Cardiac muscle cell (in vitro differentiated cells and primary cell): ENCODE measurements around the gene TIMELESS. TPM values are rescaled to one million over a fixed set of nuclear protein-coding genes. Genes with fewer than 3 reads are reported as not detected.
"Not testable (repeated sequence)": the region's sequence is repeated elsewhere in the genome, so short reads cannot be mapped to it uniquely, and the experiment has no call there.

ENCODE experiments used
- DNase-seq, 2 donors: peaks; one replicate each; pipeline versions ENCODE4 v3.0.0 to v3.0.0-alpha.2; 2010 to 2017; ENCODE audit warnings: low read depth in 1 of 2, low spot score in 1 of 2
- H3K27ac ChIP-seq: fragments of 200-600 bp; sonication (generic); 2 replicates; pipeline ENCODE4 v1.5.1; 2016
- H3K27me3 ChIP-seq: fragments of 200-600 bp; sonication (generic); 2 replicates; pipeline ENCODE4 v1.6.0; 2016; ENCODE audit warnings: control low read depth
- H3K36me3 ChIP-seq: fragments of 200-600 bp; sonication (generic); 2 replicates; pipeline ENCODE4 v1.5.1; 2016; ENCODE audit warnings: control low read depth
- H3K4me1 ChIP-seq: fragments of 200-600 bp; sonication (generic); 2 replicates; pipeline ENCODE4 v1.8.1; 2017; ENCODE audit warnings: low read depth, mild to moderate bottlenecking, mixed run types
- H3K4me3 ChIP-seq: fragments of 200-600 bp; sonication (generic); 2 replicates; pipeline ENCODE4 v1.5.1; 2016; ENCODE audit warnings: mild to moderate bottlenecking
- H3K9me3 ChIP-seq: fragments of 200-600 bp; sonication (generic); 2 replicates; pipeline ENCODE4 v1.5.1; 2017; ENCODE audit warnings: low read depth, mild to moderate bottlenecking, control low read depth
- CTCF ChIP-seq: IDR thresholded peaks from 2 replicates; pipeline ENCODE4 v1.5.1; 2012; ENCODE audit warnings: low read depth, mild to moderate bottlenecking, low read length
- polyA plus RNA-seq: library from polyadenylated mRNA; unstranded; fragments of >200 nt; fragmentation: Nextera tagmentation; extraction: Ambion mirVana; gene quantifications from 2 replicates; pipeline ENCODE4 v1.2.1, GENCODE V29; 2016
- total RNA-seq: library from RNA; depleted of rRNA; stranded (reverse); fragments of >200 nt; gene quantifications from 2 replicates; pipeline ENCODE4 v1.2.3, GENCODE V29; 2016

Gene TIMELESS
- total RNA-seq (12.8 and 19.6 TPM in 2 replicates), polyA plus RNA-seq (22.7 and 28.5 TPM in 2 replicates)

- Histone ChIP-seq H3K9me3 (no peaks in the 10 kb centered on the region), H3K27me3 (no peaks in the 10 kb centered on the region), H3K4me1 (no peaks in the 10 kb centered on the region), H3K4me3 (peak within 1 kb of the TSS; percentile 50), H3K27ac (peak within 1 kb of the TSS; percentile 77), H3K36me3 (no peaks in the 10 kb centered on the region)
- peak; percentile 91 to 92 for DNase-seq
- peak; percentile 3 for TF ChIP-seq CTCF
Measured at GRCh38 chr12:56448860-56449621, at the start of gene TIMELESS. Gene TIMELESS, minus strand, starts transcription at chr12:56449426. Its CDS starts 15,256 bp downstream, at chr12:56434170.

GRCh38 chr12:56498126-56498902, 49.1 kb upstream of the TIMELESS start:
- not testable (repeated sequence) for H3K4me1 ChIP-seq, H3K27me3 ChIP-seq, H3K9me3 ChIP-seq, H3K36me3 ChIP-seq, H3K4me3 ChIP-seq, H3K27ac ChIP-seq
- peak in 1 of 2 donors; percentile 15 for DNase-seq

GRCh38 chr12:56496704-56497103, 47.5 kb upstream of the TIMELESS start:
- H3K4me3 ChIP-seq, H3K9me3 ChIP-seq, H3K27ac ChIP-seq, H3K4me1 ChIP-seq, H3K27me3 ChIP-seq, H3K36me3 ChIP-seq: not testable (repeated sequence)
- peak; percentile 38 for TF ChIP-seq CTCF
- DNase-seq, result peak; percentile 24 to 36

- H3K4me3 ChIP-seq, H3K36me3 ChIP-seq, DNase-seq, H3K4me1 ChIP-seq, H3K27ac ChIP-seq, H3K9me3 ChIP-seq: not testable (repeated sequence)
- H3K27me3 ChIP-seq, result peaks cover 15% of the 10 kb centered on the region
Measured at GRCh38 chr12:56494481-56494880, 45.3 kb upstream of the TIMELESS start.

GRCh38 chr12:56494106-56494415, 44.8 kb upstream of the TIMELESS start:
- not testable (repeated sequence) for H3K4me1 ChIP-seq, DNase-seq, H3K9me3 ChIP-seq, H3K36me3 ChIP-seq, H3K27ac ChIP-seq, H3K4me3 ChIP-seq
- H3K27me3 ChIP-seq, result peaks cover 19% of the 10 kb centered on the region

GRCh38 chr12:56493409-56494105, 44.3 kb upstream of the TIMELESS start:
- H3K9me3 ChIP-seq, H3K4me3 ChIP-seq, H3K4me1 ChIP-seq, H3K27ac ChIP-seq, H3K36me3 ChIP-seq, DNase-seq: not testable (repeated sequence)
- H3K27me3 ChIP-seq, result peaks cover 24% of the 10 kb centered on the region

- no peak overlapping the region for H3K4me3 ChIP-seq
- H3K4me1 ChIP-seq, result no peaks in the 10 kb centered on the region
- no peak for DNase-seq
- H3K27me3 ChIP-seq, result peaks cover 52% of the 10 kb centered on the region
- H3K36me3 ChIP-seq, result no peaks in the 10 kb centered on the region
- TF ChIP-seq CTCF, result no peak
- H3K27ac ChIP-seq, result no peak overlapping the region
- no peaks in the 10 kb centered on the region for H3K9me3 ChIP-seq
Measured at GRCh38 chr12:56490360-56490759, 41.1 kb upstream of the TIMELESS start.
